ENCODE data around the gene DDX41.

Gene DDX41

GRCh38 chr5:177490992-177491391 is 25.8 kb downstream of the DDX41 start:
- Histone ChIP-seq H4K8ac (ENCODE audit: low read depth, low read length) (no peak overlapping the region), H3K23ac (ENCODE audit: low read depth, low read length, poor library complexity) (peak overlapping the region; percentile 49), H3K9me3 (replicated peaks in 1 of 2; ENCODE audit: control insufficient read depth in 2 of 2, insufficient read depth in 1 of 2, low read depth in 1 of 2, low read length in 2 of 2) (no peaks in the 10 kb centered on the region), H3K27ac (replicated peaks; ENCODE audit: low read length) (no peak overlapping the region), H3K4me1 (ENCODE audit: control insufficient read depth in 2 of 2, insufficient read depth in 1 of 2, low read depth in 1 of 2, low read length in 2 of 2) (peaks cover 15 to 26% of the 10 kb centered on the region in 2 donors), H2AK5ac (ENCODE audit: low read depth, low read length) (peak overlapping the region; percentile 40), H2AFZ (ENCODE audit: low read length) (no peak overlapping the region), H3K9ac (ENCODE audit: low read depth, low read length, poor library complexity) (peak overlapping the region; percentile 65), H2BK12ac (ENCODE audit: low read length) (peak overlapping the region; percentile 26), H2BK120ac (ENCODE audit: low read depth, low read length) (no peak overlapping the region), H3K14ac (ENCODE audit: low read length) (peak overlapping the region; percentile 47), H3K4me2 (ENCODE audit: insufficient read depth, low read length, poor library complexity, severe bottlenecking) (no peak overlapping the region), H3K4me3 (ENCODE audit: low read length in 2 of 2) (no peak overlapping the region), H4K91ac (ENCODE audit: low read depth, low read length, poor library complexity) (no peak overlapping the region), H2BK15ac (ENCODE audit: low read length) (no peak overlapping the region), H3K36me3 (replicated peaks in 1 of 2; ENCODE audit: control insufficient read depth in 2 of 2, insufficient read depth in 2 of 2, low read length in 2 of 2) (peaks cover 62 to 93% of the 10 kb centered on the region in 2 donors), H3K79me1 (ENCODE audit: low read depth, low read length) (peaks cover 26% of the 10 kb centered on the region), H3K4ac (ENCODE audit: low read length) (no peak overlapping the region), H3K18ac (ENCODE audit: low read length) (peak overlapping the region; percentile 78), H2BK5ac (ENCODE audit: low read length) (peak overlapping the region; percentile 88), H3K27me3 (ENCODE audit: control insufficient read depth in 3 of 3, insufficient read depth in 3 of 3, low read depth in 1 of 3, low read length in 3 of 3) (no peaks in the 10 kb centered on the region)
- WGBS, 2 donors (ENCODE audit: extremely low coverage in 2 of 2, insufficient read length in 2 of 2, insufficient replicate concordance in 1 of 2), result no CpG with 5 or more reads among the region's 16 CpGs
- no peak for DNase-seq (ENCODE audit: low spot score)

GRCh38 chr5:177490311-177490991 is 26.3 kb downstream of the DDX41 start:
- no CpG with 5 or more reads among the region's 15 CpGs for WGBS, 2 donors (ENCODE audit: extremely low coverage in 2 of 2, insufficient read length in 2 of 2, insufficient replicate concordance in 1 of 2)
- H3K4ac ChIP-seq (ENCODE audit: low read length), result no peak overlapping the region
- peak overlapping the region in 1 of 2 donors; percentile 38 for H3K4me3 ChIP-seq (ENCODE audit: low read length in 2 of 2)
- H3K79me1 ChIP-seq (ENCODE audit: low read depth, low read length), result peaks cover 26% of the 10 kb centered on the region
- H2BK120ac ChIP-seq (ENCODE audit: low read depth, low read length), result no peak overlapping the region
- H2BK5ac ChIP-seq (ENCODE audit: low read length), result peak overlapping the region; percentile 88
- peaks cover 11 to 22% of the 10 kb centered on the region in 2 donors for H3K4me1 ChIP-seq (ENCODE audit: control insufficient read depth in 2 of 2, insufficient read depth in 1 of 2, low read depth in 1 of 2, low read length in 2 of 2)
- H3K27ac ChIP-seq (replicated peaks; ENCODE audit: low read length), result no peak overlapping the region
- no peak for DNase-seq (ENCODE audit: low spot score)
- peak overlapping the region; percentile 36 for H3K18ac ChIP-seq (ENCODE audit: low read length)
- H3K9me3 ChIP-seq (replicated peaks in 1 of 2; ENCODE audit: control insufficient read depth in 2 of 2, insufficient read depth in 1 of 2, low read depth in 1 of 2, low read length in 2 of 2), result no peaks in the 10 kb centered on the region
- no peak overlapping the region for H4K91ac ChIP-seq (ENCODE audit: low read depth, low read length, poor library complexity)
- H3K23ac ChIP-seq (ENCODE audit: low read depth, low read length, poor library complexity), result peak overlapping the region; percentile 49
- no peak overlapping the region for H4K8ac ChIP-seq (ENCODE audit: low read depth, low read length)
- no peak overlapping the region for H2AFZ ChIP-seq (ENCODE audit: low read length)
- H3K4me2 ChIP-seq (ENCODE audit: insufficient read depth, low read length, poor library complexity, severe bottlenecking), result no peak overlapping the region
- peak overlapping the region; percentile 47 for H3K14ac ChIP-seq (ENCODE audit: low read length)
- H2BK12ac ChIP-seq (ENCODE audit: low read length), result peak overlapping the region; percentile 26
- peaks cover 63 to 95% of the 10 kb centered on the region in 2 donors for H3K36me3 ChIP-seq (replicated peaks in 1 of 2; ENCODE audit: control insufficient read depth in 2 of 2, insufficient read depth in 2 of 2, low read length in 2 of 2)
- peak overlapping the region; percentile 40 for H2AK5ac ChIP-seq (ENCODE audit: low read depth, low read length)
- H3K27me3 ChIP-seq (ENCODE audit: control insufficient read depth in 3 of 3, insufficient read depth in 3 of 3, low read depth in 1 of 3, low read length in 3 of 3), result no peaks in the 10 kb centered on the region
- no peak overlapping the region for H2BK15ac ChIP-seq (ENCODE audit: low read length)
- no peak overlapping the region for H3K9ac ChIP-seq (ENCODE audit: low read depth, low read length, poor library complexity)

- H4K8ac ChIP-seq (ENCODE audit: low read depth, low read length), result no peak overlapping the region
- peaks cover 75 to 95% of the 10 kb centered on the region in 2 donors for H3K36me3 ChIP-seq (replicated peaks in 1 of 2; ENCODE audit: control insufficient read depth in 2 of 2, insufficient read depth in 2 of 2, low read length in 2 of 2)
- H3K27me3 ChIP-seq (ENCODE audit: control insufficient read depth in 3 of 3, insufficient read depth in 3 of 3, low read depth in 1 of 3, low read length in 3 of 3), result no peaks in the 10 kb centered on the region
- H3K14ac ChIP-seq (ENCODE audit: low read length), result no peak overlapping the region
- H3K4me3 ChIP-seq (ENCODE audit: low read length in 2 of 2), result no peak overlapping the region
- H2BK12ac ChIP-seq (ENCODE audit: low read length), result no peak overlapping the region
- H2BK5ac ChIP-seq (ENCODE audit: low read length), result no peak overlapping the region
- no CpG with 5 or more reads among the region's 26 CpGs for WGBS, 2 donors (ENCODE audit: extremely low coverage in 2 of 2, insufficient read length in 2 of 2, insufficient replicate concordance in 1 of 2)
- H2AK5ac ChIP-seq (ENCODE audit: low read depth, low read length), result no peak overlapping the region
- no peak overlapping the region for H3K27ac ChIP-seq (replicated peaks; ENCODE audit: low read length)
- H2AFZ ChIP-seq (ENCODE audit: low read length), result no peak overlapping the region
- H3K23ac ChIP-seq (ENCODE audit: low read depth, low read length, poor library complexity), result no peak overlapping the region
- H4K91ac ChIP-seq (ENCODE audit: low read depth, low read length, poor library complexity), result no peak overlapping the region
- peaks cover 30% of the 10 kb centered on the region for H3K79me1 ChIP-seq (ENCODE audit: low read depth, low read length)
- H3K4ac ChIP-seq (ENCODE audit: low read length), result no peak overlapping the region
- H3K9me3 ChIP-seq (replicated peaks in 1 of 2; ENCODE audit: control insufficient read depth in 2 of 2, insufficient read depth in 1 of 2, low read depth in 1 of 2, low read length in 2 of 2), result peaks cover 0 to 2% of the 10 kb centered on the region in 2 donors
- H2BK15ac ChIP-seq (ENCODE audit: low read length), result no peak overlapping the region
- H3K4me1 ChIP-seq (ENCODE audit: control insufficient read depth in 2 of 2, insufficient read depth in 1 of 2, low read depth in 1 of 2, low read length in 2 of 2), result peaks cover 0 to 11% of the 10 kb centered on the region in 2 donors
- no peak for DNase-seq (ENCODE audit: low spot score)
- no peak overlapping the region for H3K9ac ChIP-seq (ENCODE audit: low read depth, low read length, poor library complexity)
- no peak overlapping the region for H3K18ac ChIP-seq (ENCODE audit: low read length)
- H3K4me2 ChIP-seq (ENCODE audit: insufficient read depth, low read length, poor library complexity, severe bottlenecking), result no peak overlapping the region
- no peak overlapping the region for H2BK120ac ChIP-seq (ENCODE audit: low read depth, low read length)
Measured at GRCh38 chr5:177489119-177489716, 27.5 kb downstream of the DDX41 start.

GRCh38 chr5:177487975-177488374 is 28.8 kb downstream of the DDX41 start:
- Histone ChIP-seq H3K23ac (ENCODE audit: low read depth, low read length, poor library complexity) (no peak overlapping the region), H3K4ac (ENCODE audit: low read length) (no peak overlapping the region), H3K9me3 (replicated peaks in 1 of 2; ENCODE audit: control insufficient read depth in 2 of 2, insufficient read depth in 1 of 2, low read depth in 1 of 2, low read length in 2 of 2) (peaks cover 0 to 2% of the 10 kb centered on the region in 2 donors), H2AK5ac (ENCODE audit: low read depth, low read length) (no peak overlapping the region), H3K18ac (ENCODE audit: low read length) (no peak overlapping the region), H3K27me3 (ENCODE audit: control insufficient read depth in 3 of 3, insufficient read depth in 3 of 3, low read depth in 1 of 3, low read length in 3 of 3) (no peaks in the 10 kb centered on the region), H2BK120ac (ENCODE audit: low read depth, low read length) (no peak overlapping the region), H4K91ac (ENCODE audit: low read depth, low read length, poor library complexity) (peak overlapping the region; percentile 77), H3K79me1 (ENCODE audit: low read depth, low read length) (peaks cover 28% of the 10 kb centered on the region), H2BK12ac (ENCODE audit: low read length) (no peak overlapping the region), H3K27ac (replicated peaks; ENCODE audit: low read length) (no peak overlapping the region), H3K9ac (ENCODE audit: low read depth, low read length, poor library complexity) (no peak overlapping the region), H2BK5ac (ENCODE audit: low read length) (no peak overlapping the region), H2BK15ac (ENCODE audit: low read length) (no peak overlapping the region), H2AFZ (ENCODE audit: low read length) (no peak overlapping the region), H4K8ac (ENCODE audit: low read depth, low read length) (no peak overlapping the region), H3K36me3 (replicated peaks in 1 of 2; ENCODE audit: control insufficient read depth in 2 of 2, insufficient read depth in 2 of 2, low read length in 2 of 2) (peaks cover 78 to 95% of the 10 kb centered on the region in 2 donors), H3K4me2 (ENCODE audit: insufficient read depth, low read length, poor library complexity, severe bottlenecking) (no peak overlapping the region), H3K4me3 (ENCODE audit: low read length in 2 of 2) (no peak overlapping the region), H3K4me1 (ENCODE audit: control insufficient read depth in 2 of 2, insufficient read depth in 1 of 2, low read depth in 1 of 2, low read length in 2 of 2) (peaks cover 0 to 7% of the 10 kb centered on the region in 2 donors), H3K14ac (ENCODE audit: low read length) (no peak overlapping the region)
- no CpG with 5 or more reads among the region's 15 CpGs for WGBS, 2 donors (ENCODE audit: extremely low coverage in 2 of 2, insufficient read length in 2 of 2, insufficient replicate concordance in 1 of 2)
- no peak for DNase-seq (ENCODE audit: low spot score)
